Endothelial cell of umbilical vein (primary cell): ENCODE measurements around the gene FRMD4A.

Experiments
- EZH2 ChIP-seq: IDR thresholded peaks from 2 replicates; pipeline ENCODE4 v1.6.1; 2012; ENCODE audit warnings: borderline replicate concordance, low read depth, mild to moderate bottlenecking, moderate library complexity, low read length, inconsistent platforms; ENCODE audit not compliant: severe bottlenecking
- FOS ChIP-seq: IDR thresholded peaks from 2 replicates; pipeline ENCODE4 v1.6.1; 2011; ENCODE audit warnings: mild to moderate bottlenecking, low read length, moderate library complexity, borderline replicate concordance; ENCODE audit not compliant: insufficient read depth
- JUN ChIP-seq: IDR thresholded peaks from 2 replicates; pipeline ENCODE4 v1.6.1; 2011; ENCODE audit warnings: borderline replicate concordance, low read depth; ENCODE audit not compliant: insufficient read length, insufficient read depth
- MYC ChIP-seq: IDR thresholded peaks from one replicate; pipeline ENCODE4 v1.6.1; 2011; ENCODE audit warnings: mild to moderate bottlenecking, low read depth, low read length
- POLR2A ChIP-seq: IDR thresholded peaks from 2 replicates; pipeline ENCODE4 v1.6.1; 2012; ENCODE audit warnings: low read depth, mild to moderate bottlenecking, control low read depth, low read length
- POLR2AphosphoS5 ChIP-seq: IDR thresholded peaks from 2 replicates; pipeline ENCODE4 v1.6.1; 2012; ENCODE audit warnings: low read depth, mild to moderate bottlenecking, control low read depth, low read length, moderate library complexity; ENCODE audit not compliant: insufficient read depth
- TF ChIP-seq, protein P1 (sequence below), 2 donors: IDR thresholded peaks; 1 replicate in 1 of 2; 2 replicates in 1 of 2; pipeline ENCODE4 v1.5.1; 2011; ENCODE audit warnings: low read length in 2 of 2, mild to moderate bottlenecking in 2 of 2, moderate library complexity in 2 of 2, control low read depth in 1 of 2, inconsistent platforms in 1 of 2, low read depth in 1 of 2; ENCODE audit not compliant: insufficient read depth in 1 of 2; ENCODE audit errors: extremely low read depth in 1 of 2

DNA sequence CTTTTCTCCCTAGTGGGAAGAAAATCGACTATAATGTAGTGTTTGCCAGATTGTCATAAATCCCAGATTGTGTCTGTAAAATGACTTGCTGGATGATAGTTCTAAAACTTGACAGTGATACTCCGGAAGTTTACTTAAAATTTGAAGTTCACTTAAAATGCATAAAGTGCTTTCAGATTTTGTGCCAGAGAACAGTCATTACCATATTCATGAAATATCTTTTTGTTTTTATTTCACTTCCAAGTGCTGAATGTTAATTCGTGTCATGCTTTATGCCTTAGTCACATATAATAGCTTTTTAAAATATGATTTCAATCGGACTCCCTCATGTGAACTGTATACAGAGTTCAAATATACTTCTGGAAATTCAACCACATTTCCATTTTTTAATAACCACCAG lies 713.6 kb downstream of the FRMD4A start:
- TF ChIP-seq, protein P1, sequence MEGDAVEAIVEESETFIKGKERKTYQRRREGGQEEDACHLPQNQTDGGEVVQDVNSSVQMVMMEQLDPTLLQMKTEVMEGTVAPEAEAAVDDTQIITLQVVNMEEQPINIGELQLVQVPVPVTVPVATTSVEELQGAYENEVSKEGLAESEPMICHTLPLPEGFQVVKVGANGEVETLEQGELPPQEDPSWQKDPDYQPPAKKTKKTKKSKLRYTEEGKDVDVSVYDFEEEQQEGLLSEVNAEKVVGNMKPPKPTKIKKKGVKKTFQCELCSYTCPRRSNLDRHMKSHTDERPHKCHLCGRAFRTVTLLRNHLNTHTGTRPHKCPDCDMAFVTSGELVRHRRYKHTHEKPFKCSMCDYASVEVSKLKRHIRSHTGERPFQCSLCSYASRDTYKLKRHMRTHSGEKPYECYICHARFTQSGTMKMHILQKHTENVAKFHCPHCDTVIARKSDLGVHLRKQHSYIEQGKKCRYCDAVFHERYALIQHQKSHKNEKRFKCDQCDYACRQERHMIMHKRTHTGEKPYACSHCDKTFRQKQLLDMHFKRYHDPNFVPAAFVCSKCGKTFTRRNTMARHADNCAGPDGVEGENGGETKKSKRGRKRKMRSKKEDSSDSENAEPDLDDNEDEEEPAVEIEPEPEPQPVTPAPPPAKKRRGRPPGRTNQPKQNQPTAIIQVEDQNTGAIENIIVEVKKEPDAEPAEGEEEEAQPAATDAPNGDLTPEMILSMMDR (IDR thresholded peaks at IDR 0.05; ENCODE audit: extremely low read depth in 1 of 2, insufficient read depth in 1 of 2, low read depth in 1 of 2, low read length in 2 of 2) = no peak
- TF ChIP-seq JUN (no peak), FOS (no peak), EZH2 (no peak), POLR2A (no peak), POLR2AphosphoS5 (no peak), MYC (no peak)
